DOHH2 (cell line): ENCODE measurements around the gene TRIM66.

Source experiments
- EZH2phosphoT487 ChIP-seq: fragments of 200-600 bp; sonication (generic); IDR thresholded peaks from 2 replicates; pipeline ENCODE4 v1.6.1; 2017; ENCODE audit warnings: borderline replicate concordance, mild to moderate bottlenecking, antibody characterized with exemption, low read length, moderate library complexity, mixed read lengths
- TF ChIP-seq, protein P1 (sequence below): fragments of 200-600 bp; sonication (generic); IDR thresholded peaks from one replicate; pipeline ENCODE4 v1.5.1; 2014; ENCODE audit warnings: antibody characterized with exemption, mild to moderate bottlenecking, low read depth, low read length; ENCODE audit not compliant: poor library complexity, severe bottlenecking

- TF ChIP-seq, protein P1, sequence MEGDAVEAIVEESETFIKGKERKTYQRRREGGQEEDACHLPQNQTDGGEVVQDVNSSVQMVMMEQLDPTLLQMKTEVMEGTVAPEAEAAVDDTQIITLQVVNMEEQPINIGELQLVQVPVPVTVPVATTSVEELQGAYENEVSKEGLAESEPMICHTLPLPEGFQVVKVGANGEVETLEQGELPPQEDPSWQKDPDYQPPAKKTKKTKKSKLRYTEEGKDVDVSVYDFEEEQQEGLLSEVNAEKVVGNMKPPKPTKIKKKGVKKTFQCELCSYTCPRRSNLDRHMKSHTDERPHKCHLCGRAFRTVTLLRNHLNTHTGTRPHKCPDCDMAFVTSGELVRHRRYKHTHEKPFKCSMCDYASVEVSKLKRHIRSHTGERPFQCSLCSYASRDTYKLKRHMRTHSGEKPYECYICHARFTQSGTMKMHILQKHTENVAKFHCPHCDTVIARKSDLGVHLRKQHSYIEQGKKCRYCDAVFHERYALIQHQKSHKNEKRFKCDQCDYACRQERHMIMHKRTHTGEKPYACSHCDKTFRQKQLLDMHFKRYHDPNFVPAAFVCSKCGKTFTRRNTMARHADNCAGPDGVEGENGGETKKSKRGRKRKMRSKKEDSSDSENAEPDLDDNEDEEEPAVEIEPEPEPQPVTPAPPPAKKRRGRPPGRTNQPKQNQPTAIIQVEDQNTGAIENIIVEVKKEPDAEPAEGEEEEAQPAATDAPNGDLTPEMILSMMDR, result no peak
- no peak for TF ChIP-seq EZH2phosphoT487
Measured at GRCh38 chr11:8564526-8564925, 117.9 kb downstream of the TRIM66 start.
